Measurements from ENCODE around the gene C1orf216. TPM values are rescaled to one million over a fixed set of nuclear protein-coding genes. Genes with fewer than 3 reads are reported as not detected.

C1orf216 gene
- total RNA-seq, 4 donors from 2014 or later, result 9.1 to 21.8 (median 18.4) TPM

DNA sequence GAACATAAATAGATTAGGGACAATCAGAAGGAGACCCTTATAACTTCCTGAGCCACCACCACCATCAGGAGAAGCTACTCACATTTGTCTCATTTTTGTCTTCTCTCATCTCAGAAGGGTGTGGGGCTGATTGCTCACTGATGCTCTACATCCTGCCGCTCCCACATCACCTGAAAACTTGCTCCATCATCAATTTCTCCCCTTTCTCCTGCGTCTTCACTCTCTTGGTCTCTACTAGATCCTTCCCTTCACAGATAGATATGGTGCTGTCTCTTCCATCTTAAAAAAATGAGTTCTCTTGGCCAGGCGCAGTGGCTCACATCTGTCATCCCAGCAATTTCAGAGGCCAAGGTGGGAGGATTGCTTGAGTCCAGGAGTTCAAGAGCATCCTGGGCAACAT lies 38.4 kb downstream of the C1orf216 start:
- no peak for DNase-seq
- Histone ChIP-seq H3K27ac (no peak overlapping the region), H3K36me3 (no peaks in the 10 kb centered on the region), H3K4me3 (no peak overlapping the region), H3K4me1 (no peaks in the 10 kb centered on the region), H3K27me3 (no peaks in the 10 kb centered on the region), H3K9me3 (no peaks in the 10 kb centered on the region)
- TF ChIP-seq, protein P1, sequence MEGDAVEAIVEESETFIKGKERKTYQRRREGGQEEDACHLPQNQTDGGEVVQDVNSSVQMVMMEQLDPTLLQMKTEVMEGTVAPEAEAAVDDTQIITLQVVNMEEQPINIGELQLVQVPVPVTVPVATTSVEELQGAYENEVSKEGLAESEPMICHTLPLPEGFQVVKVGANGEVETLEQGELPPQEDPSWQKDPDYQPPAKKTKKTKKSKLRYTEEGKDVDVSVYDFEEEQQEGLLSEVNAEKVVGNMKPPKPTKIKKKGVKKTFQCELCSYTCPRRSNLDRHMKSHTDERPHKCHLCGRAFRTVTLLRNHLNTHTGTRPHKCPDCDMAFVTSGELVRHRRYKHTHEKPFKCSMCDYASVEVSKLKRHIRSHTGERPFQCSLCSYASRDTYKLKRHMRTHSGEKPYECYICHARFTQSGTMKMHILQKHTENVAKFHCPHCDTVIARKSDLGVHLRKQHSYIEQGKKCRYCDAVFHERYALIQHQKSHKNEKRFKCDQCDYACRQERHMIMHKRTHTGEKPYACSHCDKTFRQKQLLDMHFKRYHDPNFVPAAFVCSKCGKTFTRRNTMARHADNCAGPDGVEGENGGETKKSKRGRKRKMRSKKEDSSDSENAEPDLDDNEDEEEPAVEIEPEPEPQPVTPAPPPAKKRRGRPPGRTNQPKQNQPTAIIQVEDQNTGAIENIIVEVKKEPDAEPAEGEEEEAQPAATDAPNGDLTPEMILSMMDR (IDR thresholded peaks at IDR 0.05), result no peak
- no peak for TF ChIP-seq POLR2A (IDR thresholded peaks at IDR 0.05)
- intact Hi-C loops (cut with DNase I; ENCODE audit: low total_unique reads), result no loop called here

DNA sequence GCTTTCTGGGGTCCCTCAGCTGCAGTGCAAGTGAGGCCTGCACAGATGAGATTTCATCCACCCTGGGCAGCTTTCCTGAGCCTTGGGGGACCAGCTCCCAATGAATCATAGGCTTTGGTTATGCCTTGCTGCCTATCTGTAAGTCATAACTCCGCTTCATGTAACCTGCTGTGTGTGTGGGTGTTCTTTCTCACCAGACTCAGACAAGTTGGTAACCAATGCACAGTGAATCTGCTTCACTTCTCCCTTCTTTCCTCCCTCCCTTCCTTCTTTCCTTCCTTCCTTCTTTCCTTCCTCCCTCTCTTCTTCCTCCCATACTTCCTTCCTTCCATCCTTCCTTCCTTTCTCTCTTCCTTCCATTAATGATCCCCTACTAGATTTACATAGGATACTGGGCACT lies 42.9 kb downstream of the C1orf216 start:
- Histone ChIP-seq H3K27me3 (no peaks in the 10 kb centered on the region), H3K9me3 (no peaks in the 10 kb centered on the region), H3K4me3 (no peak overlapping the region), H3K27ac (no peak overlapping the region), H3K36me3 (no peaks in the 10 kb centered on the region), H3K4me1 (no peaks in the 10 kb centered on the region)
- TF ChIP-seq, protein P1 (IDR thresholded peaks at IDR 0.05), result no peak
- no peak for TF ChIP-seq POLR2A (IDR thresholded peaks at IDR 0.05)
- DNase-seq, result no peak
- intact Hi-C loops (cut with DNase I; ENCODE audit: low total_unique reads), result no loop called here

GRCh38 chr1:35674111-35674510 lies 44.6 kb downstream of the C1orf216 start:
- intact Hi-C loops (cut with DNase I; ENCODE audit: low total_unique reads), result no loop called here
- H3K36me3 ChIP-seq, result no peaks in the 10 kb centered on the region
- no peak for TF ChIP-seq POLR2A (IDR thresholded peaks at IDR 0.05)
- TF ChIP-seq, protein P1 (IDR thresholded peaks at IDR 0.05), result no peak

GRCh38 chr1:35672116-35672515 lies 46.6 kb downstream of the C1orf216 start:
- no peaks in the 10 kb centered on the region for H3K9me3 ChIP-seq
- H3K4me1 ChIP-seq, result no peaks in the 10 kb centered on the region
- no peak for DNase-seq
- intact Hi-C loops (cut with DNase I; ENCODE audit: low total_unique reads), result no loop called here
- TF ChIP-seq, protein P1 (IDR thresholded peaks at IDR 0.05), result no peak
- TF ChIP-seq POLR2A (IDR thresholded peaks at IDR 0.05), result no peak
- H3K36me3 ChIP-seq, result no peaks in the 10 kb centered on the region
- no peak overlapping the region for H3K27ac ChIP-seq
- no peak overlapping the region for H3K4me3 ChIP-seq
- no peaks in the 10 kb centered on the region for H3K27me3 ChIP-seq

More at GRCh38 chr1:35674111-35674510, 44.6 kb downstream of the C1orf216 start:
- no peak overlapping the region for H3K27ac ChIP-seq
- H3K4me3 ChIP-seq, result no peak overlapping the region
- no peaks in the 10 kb centered on the region for H3K9me3 ChIP-seq
- H3K27me3 ChIP-seq, result no peaks in the 10 kb centered on the region
- DNase-seq, result no peak
- H3K4me1 ChIP-seq, result no peaks in the 10 kb centered on the region

- TF ChIP-seq POLR2A (IDR thresholded peaks at IDR 0.05), result no peak
- TF ChIP-seq, protein P1 (IDR thresholded peaks at IDR 0.05), result no peak
- no peak for DNase-seq
- H3K36me3 ChIP-seq, result no peaks in the 10 kb centered on the region
- H3K9me3 ChIP-seq, result no peaks in the 10 kb centered on the region
- H3K4me3 ChIP-seq, result no peak overlapping the region
- H3K4me1 ChIP-seq, result no peaks in the 10 kb centered on the region
- no peaks in the 10 kb centered on the region for H3K27me3 ChIP-seq
- intact Hi-C loops (cut with DNase I; ENCODE audit: low total_unique reads), result no loop called here
- H3K27ac ChIP-seq, result no peak overlapping the region
Measured at GRCh38 chr1:35668506-35668905, 50.2 kb downstream of the C1orf216 start.
